K562 (cell line): Measurements from ENCODE around the gene C1orf105. TPM values are rescaled to one million over a fixed set of nuclear protein-coding genes. Genes with fewer than 3 reads are reported as not detected.

Source experiments
- ATAC-seq: fragments of 200-7000 bp; cut with Tn5 transposase; 3 replicates; pipeline ENCODE4 v1.9.1; 2020; ENCODE audit warnings: moderate library complexity
- BruUV-seq: library from RNA; stranded (reverse); fragments of 400-500 nt; replicated peaks from 2 replicates; lab custom pipeline; 2021; lab: Mats Ljungman, UMichigan
- CTCF ChIA-PET: fragments of 300-600 bp; formaldehyde crosslinking; extraction: SDS; loops from one replicate; lab custom pipeline; 2021; ENCODE audit warnings: low intra/inter-chr PET ratio; lab: Yijun Ruan, JAX
- POLR2A ChIA-PET: fragments of 300-600, 350-650 bp; sonication (Branson Sonifier 250); formaldehyde crosslinking; extraction: SDS; loops from one replicate; lab custom pipeline; 2021; ENCODE audit warnings: antibody characterized with exemption, inconsistent platforms; lab: Yijun Ruan, JAX
- DNase-seq, 4 experiments: peaks; one replicate each; pipeline versions ENCODE4 v3.0.0 to v3.0.0-alpha.2; 2011 to 2018; ENCODE audit warnings: low spot score in 3 of 4, mixed read lengths in 3 of 4; ENCODE audit errors: extremely low read depth in 1 of 4
- FAIRE-seq: peaks from 2 replicates; lab custom pipeline; 2011; peaks lifted over from hg19 to GRCh38; lab: Jason Lieb, UNC
- H2AFZ ChIP-seq: 2 replicates; pipeline ENCODE4 v1.6.0; 2011; ENCODE audit warnings: low read depth, low read length, control low read depth, inconsistent platforms
- H3K27ac ChIP-seq: fragments of 200-600 bp; 3 replicates; pipeline ENCODE4 v1.8.0; 2011; ENCODE audit warnings: low read depth, mild to moderate bottlenecking, control low read depth, inconsistent platforms, low read length, moderate library complexity, mixed read lengths; ENCODE audit errors: extremely low read depth
- H3K27me3 ChIP-seq, 2 experiments: fragments of 300-600 bp in 1 of 2; 2 replicates in 1 of 2; 3 replicates in 1 of 2; pipeline versions ENCODE4 v1.6.0 to v1.8.0; 2011; ENCODE audit warnings: inconsistent platforms in 2 of 2, low read length in 2 of 2, mild to moderate bottlenecking in 1 of 2, mixed read lengths in 1 of 2, moderate library complexity in 1 of 2; ENCODE audit not compliant: control insufficient read depth in 2 of 2, insufficient read depth in 2 of 2
- H3K36me3 ChIP-seq: fragments of 300-600 bp; 3 replicates; pipeline ENCODE4 v1.8.0; 2011; ENCODE audit warnings: mild to moderate bottlenecking, low read length, inconsistent platforms; ENCODE audit not compliant: control insufficient read depth, insufficient read depth
- H3K4me1 ChIP-seq, 2 experiments: fragments of 200-600 bp in 1 of 2; replicated peaks in 1 of 2; 2 replicates in 1 of 2; 3 replicates in 1 of 2; pipeline versions ENCODE4 v1.5.1 to v1.8.0; 2011; ENCODE audit warnings: inconsistent platforms in 2 of 2, low read length in 2 of 2, mild to moderate bottlenecking in 1 of 2, mixed read lengths in 1 of 2, moderate library complexity in 1 of 2; ENCODE audit not compliant: control insufficient read depth in 2 of 2, insufficient read depth in 2 of 2
- H3K4me2 ChIP-seq: 2 replicates; pipeline ENCODE4 v1.6.1; 2011; ENCODE audit warnings: low read length, control low read depth, inconsistent platforms, mixed read lengths; ENCODE audit not compliant: insufficient read depth
- H3K4me3 ChIP-seq: fragments of 200-600 bp; sonication (generic), shearing (Covaris generic); 2 replicates; pipeline ENCODE4 v1.5.1; 2016; ENCODE audit warnings: control low read depth, inconsistent platforms
- H3K79me2 ChIP-seq: fragments of 200-600 bp; 3 replicates; pipeline ENCODE4 v1.8.0; 2011; ENCODE audit warnings: low read length, inconsistent platforms; ENCODE audit not compliant: control insufficient read depth, insufficient read depth
- H3K9ac ChIP-seq, 2 experiments: 2 replicates each; pipeline versions ENCODE4 v1.6.0 to v1.6.1; 2011; ENCODE audit warnings: low read depth in 2 of 2, low read length in 2 of 2, control low read depth in 1 of 2, inconsistent platforms in 1 of 2, mild to moderate bottlenecking in 1 of 2, mixed read lengths in 1 of 2; ENCODE audit not compliant: insufficient read depth in 1 of 2
- H3K9me1 ChIP-seq: one replicate; pipeline ENCODE4 v1.6.0; 2011; ENCODE audit warnings: inconsistent platforms, mild to moderate bottlenecking, low read length, moderate library complexity; ENCODE audit not compliant: control insufficient read depth, insufficient read depth
- H3K9me3 ChIP-seq: replicated peaks from 2 replicates; pipeline ENCODE4 v1.5.1; 2011; ENCODE audit warnings: low read depth, low read length, inconsistent platforms; ENCODE audit not compliant: control insufficient read depth, insufficient read depth
- H4K20me1 ChIP-seq: replicated peaks from 2 replicates; pipeline ENCODE4 v1.6.1; 2011; ENCODE audit warnings: low read length, inconsistent platforms, mixed read lengths; ENCODE audit not compliant: control insufficient read depth, insufficient read depth
- ATF6 ChIP-seq: sonication (generic); formaldehyde crosslinking; IDR thresholded peaks from 2 replicates; pipeline ENCODE4 v1.4.0; 2020; ENCODE audit warnings: mild to moderate bottlenecking, missing genetic modification reagents
- BHLHE40 ChIP-seq: IDR thresholded peaks from 2 replicates; pipeline ENCODE4 v1.6.1; 2011; ENCODE audit warnings: low read length, improper control_type of control experiment
- ETV1 ChIP-seq: fragments of 450-650 bp; conservative IDR thresholded peaks from 2 replicates; pipeline ENCODE4 v1.6.1; 2016; ENCODE audit warnings: missing genetic modification characterization, control low read depth, low read depth, missing compliant biosample characterization
- EZH2 ChIP-seq: IDR thresholded peaks from 2 replicates; pipeline ENCODE4 v1.6.1; 2012; ENCODE audit warnings: low read depth, mild to moderate bottlenecking, inconsistent platforms, low read length, borderline replicate concordance
- HES1 ChIP-seq: fragments of 450-650 bp; IDR thresholded peaks from 2 replicates; pipeline ENCODE4 v1.6.1; 2016; ENCODE audit warnings: low read depth, mild to moderate bottlenecking, moderate library complexity
- MEIS2 ChIP-seq: fragments of 450-650 bp; IDR thresholded peaks from 2 replicates; pipeline ENCODE4 v1.6.1; 2014; ENCODE audit warnings: mild to moderate bottlenecking; ENCODE audit not compliant: partially characterized antibody
- NCOA1 ChIP-seq: fragments of 450-650 bp; IDR thresholded peaks from 2 replicates; pipeline ENCODE4 v1.6.1; 2016; ENCODE audit warnings: low read depth
- NFATC3 ChIP-seq: fragments of 450-650 bp; IDR thresholded peaks from 2 replicates; pipeline ENCODE4 v1.6.1; 2017; ENCODE audit warnings: mild to moderate bottlenecking
- SMAD3 ChIP-seq: fragments of 450-650 bp; formaldehyde crosslinking; conservative IDR thresholded peaks from 2 replicates; pipeline ENCODE4 v1.4.0; 2020; ENCODE audit warnings: mild to moderate bottlenecking
- TFAM ChIP-seq: fragments of 250-450 bp; sonication (Bioruptor Pico); conservative IDR thresholded peaks from 2 replicates; pipeline ENCODE4 v1.5.0; 2021; ENCODE audit warnings: mild to moderate bottlenecking, moderate library complexity
- ZBTB34 ChIP-seq: fragments of 250-450 bp; sonication (Bioruptor Pico); IDR thresholded peaks from 2 replicates; pipeline ENCODE4 v1.8.0; 2021; ENCODE audit warnings: mild to moderate bottlenecking, moderate library complexity
- ZBTB5 ChIP-seq: fragments of 450-650 bp; IDR thresholded peaks from 2 replicates; pipeline ENCODE4 v1.6.1; 2017; ENCODE audit warnings: antibody characterized with exemption
- ZNF134 ChIP-seq: fragments of 250-450 bp; sonication (Bioruptor Pico); conservative IDR thresholded peaks from 2 replicates; pipeline ENCODE4 v1.4.0; 2020
- ZNF347 ChIP-seq: fragments of 450-650 bp; formaldehyde crosslinking; IDR thresholded peaks from 2 replicates; pipeline ENCODE4 v1.4.0; 2020; ENCODE audit warnings: low read depth, mild to moderate bottlenecking, moderate library complexity
- ZNF586 ChIP-seq: fragments of 450-650 bp; formaldehyde crosslinking; conservative IDR thresholded peaks from 2 replicates; pipeline ENCODE4 v1.4.0; 2020; ENCODE audit warnings: mild to moderate bottlenecking, moderate library complexity
- WGBS: fragments of 100-300 bp; shearing (Covaris generic); methylation state at CpG from one replicate; pipeline ENCODE4 v1.1.6; 2016; ENCODE audit warnings: low coverage, mixed read lengths; ENCODE audit not compliant: insufficient coverage; ENCODE audit errors: missing lambda C conversion rate; 5-methylcytosine and 5-hydroxymethylcytosine counted together
- in situ Hi-C: fragments of 300-500 bp; cut with MboI; formaldehyde crosslinking; loops from 4 replicates; pipeline ENCODE4 v1.15.0; 2018; ENCODE audit warnings: inconsistent platforms, mixed read lengths
- intact Hi-C: fragments of 100-400 bp; cut with micrococcal nuclease; formaldehyde crosslinking; loops from 2 replicates; pipeline ENCODE4 v1.14.2; 2022
- polyA plus RNA-seq, 8 experiments: library from polyadenylated mRNA; depleted of rRNA in 4 of 8; stranded (reverse) in 5 of 8; unstranded in 3 of 8; fragments of >200 nt; fragmentation: Nextera tagmentation in 2 of 8; fragmentation: Illumina TruSeq in 1 of 8; extraction: Ambion mirVana in 2 of 8; extraction: Trizol in 1 of 8; gene quantifications; 2 replicates each; pipeline versions ENCODE4 v1.2.1 to v1.2.3, GENCODE V29; 2011 to 2014; ENCODE audit warnings: inconsistent platforms in 1 of 8, missing spikeins in 1 of 8
- total RNA-seq, 7 experiments: library from RNA; depleted of rRNA in 6 of 7; stranded (reverse); fragments of >200 nt in 6 of 7; fragmentation: Illumina TruSeq in 2 of 7; extraction: Trizol in 2 of 7; gene quantifications; 2 replicates each; pipeline versions ENCODE4 v1.2.1 to v1.2.3, GENCODE V29; 2011 to 2021; ENCODE audit warnings: low replicate concordance in 1 of 7

C1orf105 gene
- total and polyA plus RNA-seq, 9 of the 15 experiments (the other 6 are each of a cell fraction or from before 2014, with no cell fraction given) = 0.08 TPM; not detected in 8

- Histone ChIP-seq H3K79me2 (no peaks in the 10 kb centered on the region), H3K4me3 (no peak overlapping the region), H4K20me1 (no peaks in the 10 kb centered on the region), H3K4me1 (no peaks in the 10 kb centered on the region), H3K9me1 (no peaks in the 10 kb centered on the region), H2AFZ (no peak overlapping the region), H3K27me3 (peaks cover 5 to 19% of the 10 kb centered on the region in 2 experiments; a peak in 3 of 5 replicates), H3K4me2 (no peak overlapping the region), H3K9me3 (no peaks in the 10 kb centered on the region), H3K9ac (no peak overlapping the region), H3K36me3 (no peaks in the 10 kb centered on the region), H3K27ac (no peak overlapping the region)
- FAIRE-seq (no peak), ATAC-seq (no peak), DNase-seq (no peak)
- in situ Hi-C loops = loop anchor here (10.0 kb wide), 1 partner anchor 587 kb away; no protein-coding TSS in a partner anchor
- CTCF ChIA-PET = interaction anchor here (0.6 kb wide), 1 partner anchor 17 kb away, joined by 3 read pairs; no protein-coding TSS in a partner anchor
- TF ChIP-seq HES1 = no peak
- no peak for TF ChIP-seq ZNF586
- no peak for TF ChIP-seq BHLHE40
- no peak for TF ChIP-seq ZBTB5
- TF ChIP-seq NFATC3 = no peak
- no peak for TF ChIP-seq ETV1 (tag)
- no peak for TF ChIP-seq ZBTB34 (CRISPR knock-in tag)
- TF ChIP-seq TFAM (CRISPR knock-in tag) = no peak
- no peak for TF ChIP-seq ZNF134 (CRISPR knock-in tag)
- TF ChIP-seq ATF6 = no peak
- TF ChIP-seq SMAD3 (CRISPR knock-in tag) = no peak
- TF ChIP-seq EZH2 = no peak
- no peak for TF ChIP-seq ZNF347 (CRISPR knock-in tag)
- no peak for TF ChIP-seq MEIS2
- no peak for TF ChIP-seq NCOA1
- no TSS peak for BruUV-seq
- intact Hi-C loops = loop anchor here (10.0 kb wide), 1 partner anchor 737 kb away; the partner anchor contains the start of gene MYOC
- 8% methylated on average over 1 of the region's 1 CpG for WGBS
- POLR2A ChIA-PET = no interaction called here
These were observed 28.5 kb upstream of the C1orf105 start for GRCh38 chr1:172391976-172392375.
